CD4-positive, alpha-beta T cell treated with Interleukin-17A for 4 hours (primary cell): ENCODE measurements around the gene CAVIN1.
"Not testable (repeated sequence)": the region's sequence is repeated elsewhere in the genome, so short reads cannot be mapped to it uniquely, and the experiment has no call there.

Experiments
- DNase-seq: peaks from one replicate; pipeline ENCODE4 v3.0.0-alpha.2; 2020; ENCODE audit warnings: mixed read lengths

CAVIN1 gene

GRCh38 chr17:42372142-42372541 is 50.9 kb downstream of the CAVIN1 start:
- no peak for DNase-seq

- not testable (repeated sequence) for DNase-seq
Observed at GRCh38 chr17:42368797-42369561, 54.1 kb downstream of the CAVIN1 start.

- not testable (repeated sequence) for DNase-seq
Observed at GRCh38 chr17:42368310-42368709, 54.7 kb downstream of the CAVIN1 start.

GRCh38 chr17:42366176-42367023 is 56.7 kb downstream of the CAVIN1 start:
- not testable (repeated sequence) for DNase-seq

GRCh38 chr17:42365136-42365535 is 57.9 kb downstream of the CAVIN1 start:
- DNase-seq = peak; percentile 24

GRCh38 chr17:42363767-42364585 is 59.1 kb downstream of the CAVIN1 start:
- no peak for DNase-seq

GRCh38 chr17:42363231-42363630 is 59.8 kb downstream of the CAVIN1 start:
- no peak for DNase-seq

GRCh38 chr17:42362245-42362961 is 60.7 kb downstream of the CAVIN1 start:
- no peak for DNase-seq

GRCh38 chr17:42361781-42362186 is 61.3 kb downstream of the CAVIN1 start:
- peak; percentile 62 for DNase-seq

GRCh38 chr17:42360388-42360787 is 62.7 kb downstream of the CAVIN1 start:
- DNase-seq = not testable (repeated sequence)

GRCh38 chr17:42359133-42359532 is 63.9 kb downstream of the CAVIN1 start:
- no peak for DNase-seq

- no peak for DNase-seq
Observed at GRCh38 chr17:42358434-42358833, 64.6 kb downstream of the CAVIN1 start.

- no peak for DNase-seq
Observed at GRCh38 chr17:42354956-42355843, 67.9 kb downstream of the CAVIN1 start.
